Right lobe of liver (tissue), 6 donors: ENCODE measurements around the gene SDK1. TPM values are rescaled to one million over a fixed set of nuclear protein-coding genes. Genes with fewer than 3 reads are reported as not detected.

Experiments
- ATAC-seq, 4 donors: fragments of 200-7000 bp; cut with Tn5 transposase; one replicate each; pipeline ENCODE4 v1.9.1; 2020; ENCODE audit warnings: mild to moderate bottlenecking in 4 of 4, moderate library complexity in 4 of 4
- DNase-seq, 3 donors: peaks; one replicate each; pipeline ENCODE4 v3.0.0-alpha.2; 2020
- H3K27ac ChIP-seq, 3 donors: fragments of 200-600 bp; one replicate each; pipeline ENCODE4 v1.8.0; 2022
- H3K27me3 ChIP-seq, 2 donors: fragments of 200-600 bp; one replicate each; pipeline ENCODE4 v1.8.0; 2022
- H3K36me3 ChIP-seq, 4 donors: fragments of 200-600 bp; sonication (generic) in 1 of 4; one replicate each; pipeline versions ENCODE4 v1.5.1 to v1.8.0; 2017 to 2022; ENCODE audit warnings: control low read depth in 1 of 4
- H3K4me1 ChIP-seq, 4 donors: fragments of 200-600 bp; sonication (generic) in 1 of 4; one replicate each; pipeline versions ENCODE4 v1.5.1 to v1.8.0; 2017 to 2022; ENCODE audit warnings: control low read depth in 1 of 4
- H3K4me3 ChIP-seq, 3 donors: fragments of 200-600 bp; one replicate each; pipeline ENCODE4 v1.8.0; 2022
- H3K9me3 ChIP-seq, 4 donors: fragments of 200-600 bp; sonication (generic) in 1 of 4; one replicate each; pipeline versions ENCODE4 v1.5.1 to v1.8.0; 2017 to 2022; ENCODE audit warnings: control low read depth in 1 of 4
- POLR2A ChIP-seq: fragments of 450-650 bp; IDR thresholded peaks from one replicate; pipeline ENCODE4 v1.6.1; 2017; ENCODE audit warnings: antibody characterized with exemption, mild to moderate bottlenecking
- WGBS: methylation state at CpG from one replicate; pipeline ENCODE4 v1.1.6; 2018; ENCODE audit warnings: low coverage, low lambda C conversion rate; ENCODE audit not compliant: insufficient coverage; ENCODE audit errors: missing lambda C conversion rate; 5-methylcytosine and 5-hydroxymethylcytosine counted together
- intact Hi-C, 2 donors: fragments of 100-400 bp; cut with DNase I; formaldehyde crosslinking; loops; one replicate each; pipeline versions ENCODE4 v1.11.2 to v1.14.1; 2022
- total RNA-seq, 6 experiments: library from RNA; depleted of rRNA in 2 of 6; stranded (reverse); fragments of >200 nt in 2 of 6; fragmentation: NEBNext Ultra II Directional in 3 of 6; extraction: Animal tissue kit (Norgen Biotek cat#: 25700) in 3 of 6; gene quantifications; one replicate each; pipeline versions ENCODE4 v1.1.0 to v1.2.4, GENCODE V29; 2016 to 2023
- TF ChIP-seq, protein P1 (sequence below), 4 donors: fragments of 200-600 bp in 3 of 4; fragments of 450-650 bp in 1 of 4; IDR thresholded peaks; one replicate each; pipeline versions ENCODE4 v1.5.1 to v1.8.0; 2016 to 2022; ENCODE audit warnings: antibody characterized with exemption in 4 of 4, mild to moderate bottlenecking in 2 of 4
- donor health status: DM: no; HTN: yes; CAD: no.
- donor health status: DM: no; HTN: no; CAD: no.
- donor health status: DM: no; HTN: no; CAD: no.
- donor health status: DM: no; HTN: yes; CAD: no.
- donor health status: DM: no; HTN: yes; CAD: no.

SDK1 gene
- total RNA-seq, 6 experiments from 2014 or later, result 0.07 to 1.4 (median 0.65) TPM

DNA sequence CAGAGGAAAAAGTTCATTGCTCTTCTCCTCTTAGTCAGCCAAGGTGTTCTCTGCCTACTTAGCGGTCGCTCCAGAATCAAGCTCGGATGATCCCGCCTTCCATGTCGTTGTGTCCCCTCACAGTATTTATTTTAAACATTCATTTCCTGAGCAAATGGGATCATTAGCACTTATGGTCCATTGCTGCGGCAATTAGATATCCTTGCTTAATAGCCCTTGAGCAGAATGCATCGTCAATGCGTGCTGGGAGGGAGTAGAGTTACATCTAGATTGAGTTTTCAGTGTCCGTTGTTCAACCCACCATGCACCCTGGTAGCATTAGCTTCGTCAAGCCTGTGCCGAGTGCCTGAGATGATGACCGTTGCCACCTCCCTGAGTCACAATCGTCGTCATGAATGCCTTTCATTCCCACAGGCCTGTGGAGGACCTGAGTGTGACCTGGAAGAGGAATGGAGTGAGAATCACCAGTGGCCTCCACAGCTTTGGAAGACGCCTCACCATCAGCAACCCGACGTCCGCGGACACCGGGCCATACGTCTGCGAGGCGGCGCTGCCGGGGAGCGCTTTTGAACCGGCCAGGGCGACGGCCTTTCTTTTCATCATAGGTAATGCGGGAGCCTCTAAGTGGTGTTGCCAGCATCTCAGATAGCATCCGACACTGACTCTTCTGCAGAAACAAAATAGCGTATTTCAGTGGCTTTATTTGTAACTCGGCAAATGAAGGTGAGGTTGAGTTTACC is 650.4 kb downstream of the SDK1 start:
- DNase-seq, result no peak
- intact Hi-C loops, result no loop called here
- no peak for ATAC-seq

DNA sequence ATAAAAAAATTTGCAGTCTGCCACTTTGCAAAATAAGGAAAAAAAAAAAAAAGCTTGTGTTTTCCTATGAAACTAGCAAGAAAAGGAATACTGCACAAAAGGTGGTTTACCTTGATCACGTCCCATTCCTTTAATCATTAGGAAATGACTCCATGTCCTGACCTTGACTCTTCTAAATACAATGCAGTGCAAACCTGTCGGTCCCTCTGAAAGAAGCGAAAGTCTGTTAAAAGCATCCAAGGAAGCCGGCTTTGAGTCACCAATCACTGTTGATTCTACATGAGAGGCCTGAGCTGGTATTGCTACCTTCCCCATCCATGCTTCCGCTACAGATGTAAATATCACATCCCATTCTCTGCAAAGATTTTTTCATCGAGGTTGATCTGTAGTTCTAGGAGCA is 652.1 kb downstream of the SDK1 start:
- WGBS, result 69% methylated on average over 6 of the region's 6 CpGs
- intact Hi-C loops, result no loop called here
- H3K27me3 ChIP-seq, result no peaks in the 10 kb centered on the region

More for the DNA sequence above, 650.4 kb downstream of the SDK1 start:
- no peaks in the 10 kb centered on the region for H3K27me3 ChIP-seq
- H3K27ac ChIP-seq, result no peak overlapping the region
- H3K4me1 ChIP-seq, result no peaks in the 10 kb centered on the region
- no peak overlapping the region for H3K4me3 ChIP-seq
- TF ChIP-seq, protein P1, sequence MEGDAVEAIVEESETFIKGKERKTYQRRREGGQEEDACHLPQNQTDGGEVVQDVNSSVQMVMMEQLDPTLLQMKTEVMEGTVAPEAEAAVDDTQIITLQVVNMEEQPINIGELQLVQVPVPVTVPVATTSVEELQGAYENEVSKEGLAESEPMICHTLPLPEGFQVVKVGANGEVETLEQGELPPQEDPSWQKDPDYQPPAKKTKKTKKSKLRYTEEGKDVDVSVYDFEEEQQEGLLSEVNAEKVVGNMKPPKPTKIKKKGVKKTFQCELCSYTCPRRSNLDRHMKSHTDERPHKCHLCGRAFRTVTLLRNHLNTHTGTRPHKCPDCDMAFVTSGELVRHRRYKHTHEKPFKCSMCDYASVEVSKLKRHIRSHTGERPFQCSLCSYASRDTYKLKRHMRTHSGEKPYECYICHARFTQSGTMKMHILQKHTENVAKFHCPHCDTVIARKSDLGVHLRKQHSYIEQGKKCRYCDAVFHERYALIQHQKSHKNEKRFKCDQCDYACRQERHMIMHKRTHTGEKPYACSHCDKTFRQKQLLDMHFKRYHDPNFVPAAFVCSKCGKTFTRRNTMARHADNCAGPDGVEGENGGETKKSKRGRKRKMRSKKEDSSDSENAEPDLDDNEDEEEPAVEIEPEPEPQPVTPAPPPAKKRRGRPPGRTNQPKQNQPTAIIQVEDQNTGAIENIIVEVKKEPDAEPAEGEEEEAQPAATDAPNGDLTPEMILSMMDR (IDR thresholded peaks at IDR 0.05), result no peak
- no peak for TF ChIP-seq POLR2A
- H3K9me3 ChIP-seq, result no peaks in the 10 kb centered on the region
- no peaks in the 10 kb centered on the region for H3K36me3 ChIP-seq
- WGBS, result 89% methylated on average over 31 of the region's 33 CpGs

DNA sequence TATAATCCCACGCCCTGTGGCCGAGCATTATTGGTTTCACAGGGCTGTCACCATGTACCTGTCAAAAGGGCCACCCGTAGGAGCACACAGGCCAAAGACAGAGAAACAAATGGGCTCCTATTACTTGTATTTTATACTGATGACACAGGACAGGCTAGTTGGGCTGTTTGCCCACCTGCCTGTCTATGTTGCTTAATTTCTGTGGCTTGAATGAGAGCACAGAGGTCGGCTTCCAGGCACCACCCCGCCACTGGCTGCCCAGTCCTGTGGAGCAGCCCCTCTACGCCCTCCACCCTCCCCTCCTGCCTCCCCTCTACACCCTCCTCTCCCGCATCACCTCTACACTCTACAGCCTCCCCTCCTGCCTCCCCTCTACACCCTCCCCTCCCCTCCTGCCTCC is 652.9 kb downstream of the SDK1 start:
- H3K27me3 ChIP-seq, result no peaks in the 10 kb centered on the region
- intact Hi-C loops, result no loop called here
- no peaks in the 10 kb centered on the region for H3K4me1 ChIP-seq
- no peaks in the 10 kb centered on the region for H3K36me3 ChIP-seq
- H3K27ac ChIP-seq, result no peak overlapping the region
- no peak for TF ChIP-seq POLR2A
- TF ChIP-seq, protein P1 (IDR thresholded peaks at IDR 0.05), result no peak
- no peaks in the 10 kb centered on the region for H3K9me3 ChIP-seq
- WGBS, result 93% methylated on average over 3 of the region's 7 CpGs
- DNase-seq (no peak), ATAC-seq (no peak)
- no peak overlapping the region for H3K4me3 ChIP-seq

More for the DNA sequence above, 652.1 kb downstream of the SDK1 start:
- no peak overlapping the region for H3K27ac ChIP-seq
- no peak overlapping the region for H3K4me3 ChIP-seq
- no peaks in the 10 kb centered on the region for H3K9me3 ChIP-seq
- no peak for DNase-seq
- no peaks in the 10 kb centered on the region for H3K4me1 ChIP-seq
- no peaks in the 10 kb centered on the region for H3K36me3 ChIP-seq
- ATAC-seq, result no peak
- TF ChIP-seq, protein P1 (IDR thresholded peaks at IDR 0.05), result no peak
- no peak for TF ChIP-seq POLR2A

DNA sequence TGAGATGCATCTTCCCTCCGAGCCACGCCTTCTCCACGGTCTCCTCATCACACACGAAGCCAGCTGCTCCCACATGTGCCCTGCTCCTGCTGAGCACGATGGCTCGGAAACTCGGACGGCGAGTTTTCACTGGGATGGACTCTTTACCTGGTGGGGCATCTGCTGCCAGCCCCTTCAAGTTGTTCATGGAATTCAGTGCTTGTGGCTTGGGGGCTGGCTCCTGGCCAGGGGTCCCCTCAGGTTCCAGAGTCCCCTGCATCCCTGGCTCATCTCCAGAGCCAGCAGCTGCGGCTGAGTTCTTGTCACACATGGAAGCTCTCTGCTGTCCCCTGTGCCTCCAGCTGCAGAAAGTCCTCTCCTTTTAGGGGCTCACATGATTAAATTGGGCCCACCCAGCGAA is 654.0 kb downstream of the SDK1 start:
- no peaks in the 10 kb centered on the region for H3K4me1 ChIP-seq
- ATAC-seq (no peak), DNase-seq (no peak)
- no peak overlapping the region for H3K4me3 ChIP-seq
- TF ChIP-seq POLR2A, result no peak
- TF ChIP-seq, protein P1 (IDR thresholded peaks at IDR 0.05), result no peak
- no peak overlapping the region for H3K27ac ChIP-seq
- intact Hi-C loops, result no loop called here
- H3K36me3 ChIP-seq, result no peaks in the 10 kb centered on the region
- H3K27me3 ChIP-seq, result no peaks in the 10 kb centered on the region
- H3K9me3 ChIP-seq, result no peaks in the 10 kb centered on the region
- 83% methylated on average over 2 of the region's 11 CpGs for WGBS
